HepG2 (cell line): ENCODE results near the gene GAL3ST1. TPM values are rescaled to one million over a fixed set of nuclear protein-coding genes. Genes with fewer than 3 reads are reported as not detected.

ENCODE experiments used
- ATF7-NPFF ChIP-seq: sonication (generic); formaldehyde crosslinking; IDR thresholded peaks from 2 replicates; pipeline ENCODE4 v1.8.1; 2023; ENCODE audit warnings: mild to moderate bottlenecking, low read depth, missing genetic modification reagents, moderate library complexity
- ELF3 ChIP-seq: IDR thresholded peaks from 2 replicates; pipeline ENCODE4 v1.6.1; 2016; ENCODE audit warnings: missing genetic modification reagents, missing compliant biosample characterization
- ETV5 ChIP-seq: IDR thresholded peaks from 2 replicates; pipeline ENCODE4 v1.6.1; 2018; ENCODE audit warnings: missing biosample characterization, missing genetic modification reagents, inconsistent platforms, borderline replicate concordance
- HCFC1 ChIP-seq: fragments of 150-350 bp; IDR thresholded peaks from 2 replicates; pipeline ENCODE4 v1.6.1; 2014; ENCODE audit warnings: low read depth, low read length
- IKZF1 ChIP-seq: fragments of 450-650 bp; IDR thresholded peaks from 2 replicates; pipeline ENCODE4 v1.7.1; 2016
- MEF2D ChIP-seq: sonication (generic); formaldehyde crosslinking; IDR thresholded peaks from 2 replicates; pipeline ENCODE4 v1.5.1; 2020; ENCODE audit warnings: mild to moderate bottlenecking, missing genetic modification reagents
- NFKB2 ChIP-seq: sonication (generic); formaldehyde crosslinking; IDR thresholded peaks from 2 replicates; pipeline ENCODE4 v1.4.0; 2020; ENCODE audit warnings: missing genetic modification reagents, borderline replicate concordance
- RARA ChIP-seq: IDR thresholded peaks from 2 replicates; pipeline ENCODE4 v1.6.1; 2016; ENCODE audit warnings: missing genetic modification reagents, missing compliant biosample characterization
- SRY ChIP-seq: sonication (generic); formaldehyde crosslinking; IDR thresholded peaks from 2 replicates; pipeline ENCODE4 v1.8.0; 2022; ENCODE audit warnings: mild to moderate bottlenecking, missing genetic modification reagents
- TEAD3 ChIP-seq: optimal IDR thresholded peaks from 2 replicates; pipeline ENCODE3; 2016; ENCODE audit warnings: borderline replicate concordance
- ZBTB1 ChIP-seq: sonication (generic); formaldehyde crosslinking; IDR thresholded peaks from 2 replicates; pipeline ENCODE4 v1.4.0; 2020; ENCODE audit warnings: missing genetic modification reagents, borderline replicate concordance
- ZNF20 ChIP-seq: sonication (generic); formaldehyde crosslinking; IDR thresholded peaks from 2 replicates; pipeline ENCODE4 v1.4.0; 2020; ENCODE audit warnings: mild to moderate bottlenecking, moderate library complexity, missing genetic modification reagents
- ZNF510 ChIP-seq: sonication (generic); formaldehyde crosslinking; IDR thresholded peaks from 2 replicates; pipeline ENCODE4 v1.4.0; 2020; ENCODE audit warnings: low read depth, mild to moderate bottlenecking, missing genetic modification reagents
- polyA plus RNA-seq, 8 experiments: library from polyadenylated mRNA; depleted of rRNA in 3 of 8; stranded (reverse) in 7 of 8; unstranded in 1 of 8; fragments of >200 nt; fragmentation: Illumina TruSeq in 4 of 8; extraction: Trizol in 4 of 8; gene quantifications; 2 replicates each; pipeline versions ENCODE4 v1.2.1 to v1.2.3, GENCODE V29; 2011 to 2016; ENCODE audit warnings: low read depth in 4 of 8, missing spikeins in 1 of 8, mixed read lengths in 1 of 8; ENCODE audit not compliant: insufficient read depth in 1 of 8
- total RNA-seq, 5 experiments: library from RNA; depleted of rRNA; stranded (reverse); fragments of >200 nt; fragmentation: Illumina TruSeq; extraction: Trizol; gene quantifications; 2 replicates each; pipeline ENCODE4 v1.2.3, GENCODE V29; 2016; ENCODE audit warnings: low read depth in 1 of 5
- TF ChIP-seq, protein P1 (sequence below): sonication (generic); formaldehyde crosslinking; IDR thresholded peaks from 2 replicates; pipeline ENCODE4 v1.4.0; 2020; ENCODE audit warnings: mild to moderate bottlenecking, missing genetic modification reagents
- TF ChIP-seq, protein P2 (sequence below): sonication (generic); formaldehyde crosslinking; IDR thresholded peaks from 2 replicates; pipeline ENCODE4 v1.5.1; 2020; ENCODE audit warnings: mild to moderate bottlenecking, missing genetic modification reagents, borderline replicate concordance
- TF ChIP-seq, protein P3 (sequence below): sonication (generic); formaldehyde crosslinking; IDR thresholded peaks from 2 replicates; pipeline ENCODE4 v1.5.0; 2020; ENCODE audit warnings: missing genetic modification reagents

GAL3ST1 gene
- total and polyA plus RNA-seq, 2 of the 13 experiments (the other 11 are each of a cell fraction or from before 2014, with no cell fraction given): 4.4 to 14.7 TPM

DNA sequence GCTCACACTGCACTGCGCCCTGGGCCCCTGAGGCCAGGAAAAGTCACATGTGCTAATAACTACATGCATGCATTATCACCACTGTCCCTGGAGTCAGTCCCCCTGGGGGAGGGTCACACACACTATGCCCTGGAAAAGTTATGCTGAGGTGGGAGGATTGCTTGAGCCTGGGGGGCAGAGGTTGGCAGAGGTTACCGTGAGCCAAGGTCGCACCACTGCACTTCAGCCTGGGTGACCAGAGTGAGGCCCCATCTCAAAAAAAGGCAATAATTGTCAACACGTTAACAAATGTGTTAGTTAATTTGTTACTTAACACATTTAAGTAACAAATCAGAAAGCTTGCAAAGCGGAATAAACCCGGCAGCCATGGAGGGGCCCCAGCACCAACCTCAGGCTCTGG lies 14.6 kb downstream of the GAL3ST1 start (continued):
- TF ChIP-seq, protein P1, sequence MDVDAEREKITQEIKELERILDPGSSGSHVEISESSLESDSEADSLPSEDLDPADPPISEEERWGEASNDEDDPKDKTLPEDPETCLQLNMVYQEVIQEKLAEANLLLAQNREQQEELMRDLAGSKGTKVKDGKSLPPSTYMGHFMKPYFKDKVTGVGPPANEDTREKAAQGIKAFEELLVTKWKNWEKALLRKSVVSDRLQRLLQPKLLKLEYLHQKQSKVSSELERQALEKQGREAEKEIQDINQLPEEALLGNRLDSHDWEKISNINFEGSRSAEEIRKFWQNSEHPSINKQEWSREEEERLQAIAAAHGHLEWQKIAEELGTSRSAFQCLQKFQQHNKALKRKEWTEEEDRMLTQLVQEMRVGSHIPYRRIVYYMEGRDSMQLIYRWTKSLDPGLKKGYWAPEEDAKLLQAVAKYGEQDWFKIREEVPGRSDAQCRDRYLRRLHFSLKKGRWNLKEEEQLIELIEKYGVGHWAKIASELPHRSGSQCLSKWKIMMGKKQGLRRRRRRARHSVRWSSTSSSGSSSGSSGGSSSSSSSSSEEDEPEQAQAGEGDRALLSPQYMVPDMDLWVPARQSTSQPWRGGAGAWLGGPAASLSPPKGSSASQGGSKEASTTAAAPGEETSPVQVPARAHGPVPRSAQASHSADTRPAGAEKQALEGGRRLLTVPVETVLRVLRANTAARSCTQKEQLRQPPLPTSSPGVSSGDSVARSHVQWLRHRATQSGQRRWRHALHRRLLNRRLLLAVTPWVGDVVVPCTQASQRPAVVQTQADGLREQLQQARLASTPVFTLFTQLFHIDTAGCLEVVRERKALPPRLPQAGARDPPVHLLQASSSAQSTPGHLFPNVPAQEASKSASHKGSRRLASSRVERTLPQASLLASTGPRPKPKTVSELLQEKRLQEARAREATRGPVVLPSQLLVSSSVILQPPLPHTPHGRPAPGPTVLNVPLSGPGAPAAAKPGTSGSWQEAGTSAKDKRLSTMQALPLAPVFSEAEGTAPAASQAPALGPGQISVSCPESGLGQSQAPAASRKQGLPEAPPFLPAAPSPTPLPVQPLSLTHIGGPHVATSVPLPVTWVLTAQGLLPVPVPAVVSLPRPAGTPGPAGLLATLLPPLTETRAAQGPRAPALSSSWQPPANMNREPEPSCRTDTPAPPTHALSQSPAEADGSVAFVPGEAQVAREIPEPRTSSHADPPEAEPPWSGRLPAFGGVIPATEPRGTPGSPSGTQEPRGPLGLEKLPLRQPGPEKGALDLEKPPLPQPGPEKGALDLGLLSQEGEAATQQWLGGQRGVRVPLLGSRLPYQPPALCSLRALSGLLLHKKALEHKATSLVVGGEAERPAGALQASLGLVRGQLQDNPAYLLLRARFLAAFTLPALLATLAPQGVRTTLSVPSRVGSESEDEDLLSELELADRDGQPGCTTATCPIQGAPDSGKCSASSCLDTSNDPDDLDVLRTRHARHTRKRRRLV (CRISPR knock-in tag): peak; percentile 73; the same call in 1 of the 2 replicates
- TF ChIP-seq ELF3 (no peak), RARA (CRISPR knock-in tag) (peak; percentile 62), ZNF20 (CRISPR knock-in tag) (no peak), NFKB2 (CRISPR knock-in tag) (no peak), ETV5 (CRISPR knock-in tag) (no peak), ZBTB1 (CRISPR knock-in tag) (no peak), IKZF1 (no peak), ATF7-NPFF (CRISPR knock-in tag) (no peak), ZNF510 (no peak), TEAD3 (peak; percentile 42), HCFC1 (no peak), MEF2D (no peak), SRY (CRISPR knock-in tag) (no peak)
- TF ChIP-seq, protein P2, sequence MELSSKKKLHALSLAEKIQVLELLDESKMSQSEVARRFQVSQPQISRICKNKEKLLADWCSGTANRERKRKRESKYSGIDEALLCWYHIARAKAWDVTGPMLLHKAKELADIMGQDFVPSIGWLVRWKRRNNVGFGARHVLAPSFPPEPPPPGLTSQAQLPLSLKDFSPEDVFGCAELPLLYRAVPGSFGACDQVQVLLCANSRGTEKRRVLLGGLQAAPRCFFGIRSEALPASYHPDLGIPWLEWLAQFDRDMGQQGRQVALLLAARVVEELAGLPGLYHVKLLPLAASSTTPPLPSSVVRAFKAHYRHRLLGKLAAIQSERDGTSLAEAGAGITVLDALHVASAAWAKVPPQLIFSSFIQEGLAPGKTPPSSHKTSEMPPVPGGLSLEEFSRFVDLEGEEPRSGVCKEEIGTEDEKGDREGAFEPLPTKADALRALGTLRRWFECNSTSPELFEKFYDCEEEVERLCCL (CRISPR knock-in tag): no peak
- TF ChIP-seq, protein P3, sequence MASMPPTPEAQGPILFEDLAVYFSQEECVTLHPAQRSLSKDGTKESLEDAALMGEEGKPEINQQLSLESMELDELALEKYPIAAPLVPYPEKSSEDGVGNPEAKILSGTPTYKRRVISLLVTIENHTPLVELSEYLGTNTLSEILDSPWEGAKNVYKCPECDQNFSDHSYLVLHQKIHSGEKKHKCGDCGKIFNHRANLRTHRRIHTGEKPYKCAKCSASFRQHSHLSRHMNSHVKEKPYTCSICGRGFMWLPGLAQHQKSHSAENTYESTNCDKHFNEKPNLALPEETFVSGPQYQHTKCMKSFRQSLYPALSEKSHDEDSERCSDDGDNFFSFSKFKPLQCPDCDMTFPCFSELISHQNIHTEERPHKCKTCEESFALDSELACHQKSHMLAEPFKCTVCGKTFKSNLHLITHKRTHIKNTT (CRISPR knock-in tag): no peak
